Testis (tissue), 2 donors: Measurements from ENCODE around the gene CAPN3.

ENCODE experiments used
- POLR2A ChIP-seq: fragments of 450-650 bp; IDR thresholded peaks from one replicate; pipeline ENCODE4 v1.6.1; 2017; ENCODE audit warnings: antibody characterized with exemption, mild to moderate bottlenecking, moderate library complexity
- TF ChIP-seq, protein P1 (sequence below), 3 experiments: fragments of 450-650 bp in 2 of 3; fragments of 200-600 bp in 1 of 3; sonication (generic) in 1 of 3; IDR thresholded peaks; one replicate each; pipeline ENCODE4 v1.5.1; 2016 to 2019; ENCODE audit warnings: antibody characterized with exemption in 3 of 3, mild to moderate bottlenecking in 2 of 3, moderate library complexity in 1 of 3

GRCh38 chr15:42402455-42403205, 43.3 kb downstream of the CAPN3 start:
- TF ChIP-seq, protein P1, sequence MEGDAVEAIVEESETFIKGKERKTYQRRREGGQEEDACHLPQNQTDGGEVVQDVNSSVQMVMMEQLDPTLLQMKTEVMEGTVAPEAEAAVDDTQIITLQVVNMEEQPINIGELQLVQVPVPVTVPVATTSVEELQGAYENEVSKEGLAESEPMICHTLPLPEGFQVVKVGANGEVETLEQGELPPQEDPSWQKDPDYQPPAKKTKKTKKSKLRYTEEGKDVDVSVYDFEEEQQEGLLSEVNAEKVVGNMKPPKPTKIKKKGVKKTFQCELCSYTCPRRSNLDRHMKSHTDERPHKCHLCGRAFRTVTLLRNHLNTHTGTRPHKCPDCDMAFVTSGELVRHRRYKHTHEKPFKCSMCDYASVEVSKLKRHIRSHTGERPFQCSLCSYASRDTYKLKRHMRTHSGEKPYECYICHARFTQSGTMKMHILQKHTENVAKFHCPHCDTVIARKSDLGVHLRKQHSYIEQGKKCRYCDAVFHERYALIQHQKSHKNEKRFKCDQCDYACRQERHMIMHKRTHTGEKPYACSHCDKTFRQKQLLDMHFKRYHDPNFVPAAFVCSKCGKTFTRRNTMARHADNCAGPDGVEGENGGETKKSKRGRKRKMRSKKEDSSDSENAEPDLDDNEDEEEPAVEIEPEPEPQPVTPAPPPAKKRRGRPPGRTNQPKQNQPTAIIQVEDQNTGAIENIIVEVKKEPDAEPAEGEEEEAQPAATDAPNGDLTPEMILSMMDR (IDR thresholded peaks at IDR 0.05), result no peak
- TF ChIP-seq POLR2A, result no peak
